H9 (cell line): ENCODE results near the gene CNNM4. TPM values are rescaled to one million over a fixed set of nuclear protein-coding genes. Genes with fewer than 3 reads are reported as not detected.

Experiments used
- DNase-seq: peaks from one replicate; pipeline ENCODE4 v3.0.0-alpha.2; 2017
- H2AFZ ChIP-seq: one replicate; pipeline ENCODE4 v1.6.1; 2013; ENCODE audit warnings: mild to moderate bottlenecking, low read length, control low read depth, moderate library complexity
- H2AK5ac ChIP-seq: 2 replicates; pipeline ENCODE4 v1.6.1; 2013; ENCODE audit warnings: low read length, control low read depth, mixed read lengths; ENCODE audit not compliant: insufficient read length
- H2BK120ac ChIP-seq: one replicate; pipeline ENCODE4 v1.6.1; 2013; ENCODE audit warnings: low read depth, mild to moderate bottlenecking, low read length, control low read depth, inconsistent platforms; ENCODE audit not compliant: poor library complexity, severe bottlenecking
- H2BK12ac ChIP-seq: 2 replicates; pipeline ENCODE4 v1.6.1; 2013; ENCODE audit warnings: low read length, control low read depth, mixed read lengths, low read depth; ENCODE audit not compliant: insufficient read length
- H2BK15ac ChIP-seq: 2 replicates; pipeline ENCODE4 v1.6.1; 2013; ENCODE audit warnings: low read depth, low read length, control low read depth
- H2BK20ac ChIP-seq: one replicate; pipeline ENCODE4 v1.6.1; 2013; ENCODE audit warnings: low read depth, mild to moderate bottlenecking, low read length, control low read depth, inconsistent platforms; ENCODE audit not compliant: poor library complexity, severe bottlenecking
- H2BK5ac ChIP-seq: 2 replicates; pipeline ENCODE4 v1.6.1; 2013; ENCODE audit warnings: low read length, control low read depth, mixed read lengths; ENCODE audit not compliant: insufficient read length
- H3K14ac ChIP-seq: 2 replicates; pipeline ENCODE4 v1.6.1; 2013; ENCODE audit warnings: low read length, control low read depth; ENCODE audit not compliant: insufficient read depth
- H3K18ac ChIP-seq: 2 replicates; pipeline ENCODE4 v1.6.1; 2013; ENCODE audit warnings: low read depth, mild to moderate bottlenecking, mixed read lengths, low read length, control low read depth; ENCODE audit not compliant: insufficient read length
- H3K23ac ChIP-seq: 2 replicates; pipeline ENCODE4 v1.6.1; 2013; ENCODE audit warnings: low read length, control low read depth, mixed read lengths, low read depth; ENCODE audit not compliant: insufficient read length
- H3K23me2 ChIP-seq: 2 replicates; pipeline ENCODE4 v1.6.1; 2013; ENCODE audit warnings: low read depth, mild to moderate bottlenecking, mixed read lengths, low read length, control low read depth; ENCODE audit not compliant: insufficient read length, poor library complexity, severe bottlenecking
- H3K27ac ChIP-seq: 2 replicates; pipeline ENCODE4 v1.5.1; 2013; ENCODE audit warnings: low read length, control low read depth, mixed read lengths, low read depth; ENCODE audit not compliant: insufficient read length
- H3K27me3 ChIP-seq: 2 replicates; pipeline ENCODE4 v1.6.1; 2013; ENCODE audit warnings: low read length, control low read depth, inconsistent platforms; ENCODE audit not compliant: insufficient read depth
- H3K4ac ChIP-seq: 2 replicates; pipeline ENCODE4 v1.6.1; 2013; ENCODE audit warnings: low read depth, mild to moderate bottlenecking, control low read depth, inconsistent platforms, low read length, moderate library complexity
- H3K4me1 ChIP-seq: 2 replicates; pipeline ENCODE4 v1.6.1; 2013; ENCODE audit warnings: low read length, control low read depth, inconsistent platforms; ENCODE audit not compliant: insufficient read depth
- H3K4me2 ChIP-seq: 2 replicates; pipeline ENCODE4 v1.6.1; 2013; ENCODE audit warnings: low read length, control low read depth, mixed read lengths; ENCODE audit not compliant: insufficient read length, insufficient read depth
- H3K56ac ChIP-seq: 2 replicates; pipeline ENCODE4 v1.6.1; 2013; ENCODE audit warnings: low read depth, mild to moderate bottlenecking, mixed read lengths, low read length, control low read depth; ENCODE audit not compliant: insufficient read length
- H3K79me1 ChIP-seq: 2 replicates; pipeline ENCODE4 v1.6.1; 2013; ENCODE audit warnings: low read depth, mild to moderate bottlenecking, moderate library complexity, low read length, control low read depth, inconsistent platforms; ENCODE audit not compliant: insufficient read depth, poor library complexity, severe bottlenecking
- H3K79me2 ChIP-seq: 2 replicates; pipeline ENCODE4 v1.6.1; 2013; ENCODE audit warnings: low read length, control low read depth, inconsistent platforms; ENCODE audit not compliant: insufficient read depth
- H3K9ac ChIP-seq: 2 replicates; pipeline ENCODE4 v1.6.1; 2013; ENCODE audit warnings: low read length, control low read depth, mixed read lengths; ENCODE audit not compliant: insufficient read length; ENCODE audit errors: extremely low read depth
- H3K9me3 ChIP-seq: one replicate; pipeline ENCODE4 v1.6.1; 2013; ENCODE audit warnings: low read depth, low read length, inconsistent platforms; ENCODE audit not compliant: control insufficient read depth
- H3T11ph ChIP-seq: one replicate; pipeline ENCODE4 v1.6.1; 2013; ENCODE audit warnings: mild to moderate bottlenecking, low read length, control low read depth, inconsistent platforms
- H4K20me1 ChIP-seq: one replicate; pipeline ENCODE4 v1.6.1; 2013; ENCODE audit not compliant: control insufficient read depth, insufficient read length, insufficient read depth
- H4K5ac ChIP-seq: 2 replicates; pipeline ENCODE4 v1.6.1; 2013; ENCODE audit warnings: low read depth, mild to moderate bottlenecking, mixed read lengths, low read length, control low read depth; ENCODE audit not compliant: insufficient read length
- H4K8ac ChIP-seq: replicated peaks from 2 replicates; pipeline ENCODE4 v1.6.1; 2013; ENCODE audit warnings: low read length, control low read depth, mixed read lengths, low read depth; ENCODE audit not compliant: insufficient read length
- H4K91ac ChIP-seq: 2 replicates; pipeline ENCODE4 v1.6.1; 2013; ENCODE audit warnings: low read depth, mild to moderate bottlenecking, moderate library complexity, mixed read lengths, low read length, control low read depth; ENCODE audit not compliant: insufficient read length
- H3K27ac Mint-ChIP-seq, 3 experiments: 2 replicates in 2 of 3; 3 replicates in 1 of 3; pipeline ENCODE4 v1.8.0; 2020 to 2021; ENCODE audit warnings: mixed read lengths in 3 of 3, mild to moderate bottlenecking in 1 of 3, moderate library complexity in 1 of 3
- H3K27me3 Mint-ChIP-seq: 2 replicates; pipeline ENCODE4 v1.8.0; 2021; ENCODE audit warnings: low read depth, mild to moderate bottlenecking, moderate library complexity, mixed read lengths
- H3K36me3 Mint-ChIP-seq, 3 experiments: 2 replicates in 2 of 3; 3 replicates in 1 of 3; pipeline ENCODE4 v1.8.0; 2020 to 2021; ENCODE audit warnings: low read depth in 3 of 3, mixed read lengths in 3 of 3; ENCODE audit not compliant: insufficient read depth in 1 of 3
- H3K4me1 Mint-ChIP-seq, 2 experiments: 2 replicates each; pipeline ENCODE4 v1.8.0; 2020; ENCODE audit warnings: mixed read lengths in 2 of 2
- H3K4me3 Mint-ChIP-seq, 2 experiments: 2 replicates in 1 of 2; 3 replicates in 1 of 2; pipeline ENCODE4 v1.8.0; 2020 to 2021; ENCODE audit warnings: mild to moderate bottlenecking in 2 of 2, mixed read lengths in 2 of 2, moderate library complexity in 1 of 2
- H3K9me3 Mint-ChIP-seq, 2 experiments: 2 replicates in 1 of 2; 3 replicates in 1 of 2; pipeline ENCODE4 v1.8.0; 2020; ENCODE audit warnings: mild to moderate bottlenecking in 2 of 2, mixed read lengths in 2 of 2, moderate library complexity in 1 of 2
- WGBS: extraction: QIAGEN DNeasy Blood & Tissue Kit; methylation state at CpG from one replicate; pipeline ENCODE4 v1.1.7; 2013; ENCODE audit warnings: missing lambda C conversion rate, low lambda C conversion rate, mixed read lengths; ENCODE audit not compliant: insufficient read length; ENCODE audit errors: extremely low coverage; 5-methylcytosine and 5-hydroxymethylcytosine counted together
- total RNA-seq: library from RNA; stranded (reverse); gene quantifications from 2 replicates; pipeline ENCODE4 v1.2.1, GENCODE V29; 2021
- TF ChIP-seq, protein P1 (sequence below): fragments of 200-600 bp; sonication (generic); conservative IDR thresholded peaks from 3 replicates; pipeline ENCODE4 v1.8.0; 2021; ENCODE audit warnings: antibody characterized with exemption, mild to moderate bottlenecking

The CNNM4 gene
- total RNA-seq, 1 experiment from 2014 or later = 8.5 TPM

DNA sequence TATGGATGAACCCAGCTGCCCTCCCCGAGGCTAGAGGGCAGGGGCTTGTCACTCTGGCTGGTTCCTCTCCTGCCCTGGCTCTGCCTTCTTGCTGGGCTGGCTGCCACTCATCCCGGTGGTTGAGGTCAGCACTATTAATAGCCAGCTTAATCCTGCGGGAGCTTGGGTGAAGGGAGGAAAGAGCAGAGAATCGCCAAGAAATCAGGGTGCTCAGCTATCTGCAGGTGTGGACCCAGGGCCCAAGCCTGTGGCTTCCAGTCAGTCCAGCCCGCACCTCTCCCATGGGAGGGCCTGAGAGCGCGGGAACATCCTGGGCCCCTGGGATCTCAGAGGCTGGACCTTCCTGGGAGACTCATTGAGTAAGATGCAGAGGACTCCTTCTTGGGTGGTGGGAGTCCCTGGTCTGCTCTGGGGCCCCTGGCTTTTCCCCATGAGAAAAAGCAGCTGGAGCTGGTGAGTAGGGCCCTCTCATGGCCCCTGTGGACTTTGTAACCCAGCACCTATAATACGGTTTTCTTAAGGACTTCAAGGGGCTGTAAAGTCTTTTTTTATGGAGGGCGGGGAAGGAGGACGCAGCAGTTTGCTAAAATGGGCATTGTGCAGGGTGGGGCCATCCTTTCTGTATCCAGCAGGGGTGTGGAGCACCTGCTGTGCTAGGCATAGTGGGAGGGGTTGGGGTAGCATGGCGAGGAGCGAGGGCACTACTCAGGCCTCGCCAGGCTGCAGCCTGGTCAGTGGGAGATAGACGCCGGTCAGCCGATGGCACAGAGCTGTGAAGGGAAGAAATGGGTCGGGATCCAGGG, 27.9 kb downstream of the CNNM4 start:
- Histone ChIP-seq H3K4me2 (no peak overlapping the region), H2AK5ac (no peak overlapping the region), H4K20me1 (no peaks in the 10 kb centered on the region), H3K4me1 (no peaks in the 10 kb centered on the region), H3K27me3 (no peaks in the 10 kb centered on the region), H2BK120ac (no peak overlapping the region), H3K79me2 (no peaks in the 10 kb centered on the region), H3K56ac (no peak overlapping the region), H2BK15ac (no peak overlapping the region), H2AFZ (no peak overlapping the region), H3T11ph (no peak overlapping the region), H4K8ac (no peak overlapping the region), H3K23me2 (no peaks in the 10 kb centered on the region), H3K23ac (no peak overlapping the region), H3K9ac (no peak overlapping the region), H3K4ac (no peak overlapping the region), H3K9me3 (no peaks in the 10 kb centered on the region), H3K14ac (no peak overlapping the region; the same call in 1 of the 2 replicates), H2BK20ac (no peak overlapping the region), H3K18ac (no peak overlapping the region), H3K79me1 (no peaks in the 10 kb centered on the region), H4K5ac (no peak overlapping the region), H4K91ac (no peak overlapping the region), H2BK12ac (no peak overlapping the region), H2BK5ac (no peak overlapping the region), H3K27ac (no peak overlapping the region)
- no peak for DNase-seq
- Mint-ChIP-seq H3K36me3 (no peaks in the 10 kb centered on the region; a peak in 2 of 7 replicates), H3K9me3 (no peaks in the 10 kb centered on the region), H3K4me1 (peaks cover 7 to 13% of the 10 kb centered on the region in 2 experiments), H3K27ac (peak overlapping the region in 2 of 3 experiments; percentile 58 to 98; a peak in 4 of 7 replicates), H3K4me3 (no peak overlapping the region), H3K27me3 (no peaks in the 10 kb centered on the region)
- TF ChIP-seq, protein P1, sequence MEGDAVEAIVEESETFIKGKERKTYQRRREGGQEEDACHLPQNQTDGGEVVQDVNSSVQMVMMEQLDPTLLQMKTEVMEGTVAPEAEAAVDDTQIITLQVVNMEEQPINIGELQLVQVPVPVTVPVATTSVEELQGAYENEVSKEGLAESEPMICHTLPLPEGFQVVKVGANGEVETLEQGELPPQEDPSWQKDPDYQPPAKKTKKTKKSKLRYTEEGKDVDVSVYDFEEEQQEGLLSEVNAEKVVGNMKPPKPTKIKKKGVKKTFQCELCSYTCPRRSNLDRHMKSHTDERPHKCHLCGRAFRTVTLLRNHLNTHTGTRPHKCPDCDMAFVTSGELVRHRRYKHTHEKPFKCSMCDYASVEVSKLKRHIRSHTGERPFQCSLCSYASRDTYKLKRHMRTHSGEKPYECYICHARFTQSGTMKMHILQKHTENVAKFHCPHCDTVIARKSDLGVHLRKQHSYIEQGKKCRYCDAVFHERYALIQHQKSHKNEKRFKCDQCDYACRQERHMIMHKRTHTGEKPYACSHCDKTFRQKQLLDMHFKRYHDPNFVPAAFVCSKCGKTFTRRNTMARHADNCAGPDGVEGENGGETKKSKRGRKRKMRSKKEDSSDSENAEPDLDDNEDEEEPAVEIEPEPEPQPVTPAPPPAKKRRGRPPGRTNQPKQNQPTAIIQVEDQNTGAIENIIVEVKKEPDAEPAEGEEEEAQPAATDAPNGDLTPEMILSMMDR = no peak
- no CpG with 5 or more reads among the region's 17 CpGs for WGBS
